Measurements from ENCODE around the gene PRRT1. TPM values are rescaled to one million over a fixed set of nuclear protein-coding genes. Genes with fewer than 3 reads are reported as not detected.

PRRT1 gene
- total and polyA plus RNA-seq, 11 donors = 0.28 to 1.1 (median 0.62) TPM

DNA sequence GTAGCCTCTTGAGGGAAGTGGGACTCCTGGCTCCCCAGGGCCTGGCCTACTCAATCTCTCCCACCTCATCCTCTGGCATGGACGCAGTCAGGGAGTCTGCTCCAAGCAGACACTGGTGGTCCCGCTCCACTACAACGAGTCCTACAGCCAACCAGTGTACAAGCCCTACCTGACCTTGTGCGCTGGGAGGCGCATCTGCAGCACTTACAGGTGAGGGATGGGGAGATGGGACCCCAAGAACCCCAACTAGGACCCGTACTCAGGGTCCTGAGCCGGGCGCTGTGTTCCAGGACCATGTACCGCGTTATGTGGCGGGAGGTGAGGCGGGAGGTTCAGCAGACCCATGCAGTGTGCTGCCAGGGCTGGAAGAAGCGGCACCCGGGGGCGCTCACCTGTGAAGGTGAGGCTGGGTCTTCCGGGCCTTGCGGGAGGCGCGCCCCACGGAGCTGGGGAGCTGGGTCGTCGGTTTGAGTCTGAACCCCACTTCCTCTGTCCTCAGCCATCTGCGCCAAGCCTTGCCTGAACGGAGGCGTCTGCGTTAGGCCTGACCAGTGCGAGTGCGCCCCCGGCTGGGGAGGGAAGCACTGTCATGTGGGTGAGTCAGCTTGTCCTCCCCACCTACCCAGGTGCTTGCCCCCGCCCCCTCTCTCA lies 14.8 kb upstream of the PRRT1 start:
- TF ChIP-seq POLR2A (IDR thresholded peaks at IDR 0.05) = no peak
- TF ChIP-seq, protein P1, sequence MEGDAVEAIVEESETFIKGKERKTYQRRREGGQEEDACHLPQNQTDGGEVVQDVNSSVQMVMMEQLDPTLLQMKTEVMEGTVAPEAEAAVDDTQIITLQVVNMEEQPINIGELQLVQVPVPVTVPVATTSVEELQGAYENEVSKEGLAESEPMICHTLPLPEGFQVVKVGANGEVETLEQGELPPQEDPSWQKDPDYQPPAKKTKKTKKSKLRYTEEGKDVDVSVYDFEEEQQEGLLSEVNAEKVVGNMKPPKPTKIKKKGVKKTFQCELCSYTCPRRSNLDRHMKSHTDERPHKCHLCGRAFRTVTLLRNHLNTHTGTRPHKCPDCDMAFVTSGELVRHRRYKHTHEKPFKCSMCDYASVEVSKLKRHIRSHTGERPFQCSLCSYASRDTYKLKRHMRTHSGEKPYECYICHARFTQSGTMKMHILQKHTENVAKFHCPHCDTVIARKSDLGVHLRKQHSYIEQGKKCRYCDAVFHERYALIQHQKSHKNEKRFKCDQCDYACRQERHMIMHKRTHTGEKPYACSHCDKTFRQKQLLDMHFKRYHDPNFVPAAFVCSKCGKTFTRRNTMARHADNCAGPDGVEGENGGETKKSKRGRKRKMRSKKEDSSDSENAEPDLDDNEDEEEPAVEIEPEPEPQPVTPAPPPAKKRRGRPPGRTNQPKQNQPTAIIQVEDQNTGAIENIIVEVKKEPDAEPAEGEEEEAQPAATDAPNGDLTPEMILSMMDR (IDR thresholded peaks at IDR 0.05) = no peak
- DNase-seq (peak in 1 of 5 donors; percentile 65), ATAC-seq (no peak)
- H3K4me3 ChIP-seq = no peak overlapping the region
- peaks cover 0 to 86% (median 67%) of the 10 kb centered on the region in 9 donors for H3K36me3 ChIP-seq
- no peaks in the 10 kb centered on the region for H3K4me1 ChIP-seq
- no peaks in the 10 kb centered on the region for H3K9me3 ChIP-seq
- H3K27ac ChIP-seq = peak overlapping the region in 1 of 12 donors; percentile 15
- WGBS, 4 donors = 77 to 90% (median 82%) methylated on average over 30 of the region's 30 CpGs
- H3K27me3 ChIP-seq = no peaks in the 10 kb centered on the region
- intact Hi-C loops (cut with DNase I) = loop anchor here in 1 of 10 donors (5.0 kb wide), 1 partner anchor 44 kb away; no protein-coding TSS in a partner anchor

DNA sequence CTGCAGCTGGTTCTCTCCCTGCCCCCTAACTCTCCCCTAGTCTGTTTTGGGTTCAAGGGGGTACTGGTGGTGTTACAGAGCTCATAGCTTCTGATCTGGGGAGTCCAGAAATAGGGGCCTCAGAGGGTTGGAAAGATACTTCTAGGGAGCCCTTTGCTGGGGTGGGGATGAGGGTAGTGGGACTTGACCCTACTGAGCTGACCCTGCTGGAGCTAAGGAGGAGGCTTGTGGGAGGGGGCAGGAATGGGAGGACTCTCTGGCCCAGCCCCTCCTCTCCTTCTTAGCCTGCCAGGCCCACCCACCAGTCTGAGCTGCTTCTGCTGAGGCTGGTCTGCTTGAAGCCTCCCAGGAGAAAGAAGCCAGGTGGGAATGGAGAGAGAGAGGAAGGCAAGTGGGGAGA lies 12.6 kb upstream of the PRRT1 start, which contains the start of gene EGFL8:
Gene EGFL8, plus strand, starts transcription at position 301 of the 400 bp plus-strand sequence. CDS start 1,571 bp downstream, outside the sequence.
- no peak for TF ChIP-seq POLR2A (IDR thresholded peaks at IDR 0.05)
- TF ChIP-seq, protein P1 (IDR thresholded peaks at IDR 0.05) = no peak
- H3K4me3 ChIP-seq = no peak within 1 kb of the TSS
- H3K9me3 ChIP-seq = no peaks in the 10 kb centered on the region
- no peak for DNase-seq
- H3K4me1 ChIP-seq = no peaks in the 10 kb centered on the region
- H3K27ac ChIP-seq = peak within 1 kb of the TSS in 11 of 12 donors; percentile 12 to 81 (median 60)
- H3K36me3 ChIP-seq = peaks cover 0 to 83% (median 55%) of the 10 kb centered on the region in 9 donors
- no peaks in the 10 kb centered on the region for H3K27me3 ChIP-seq
- intact Hi-C loops (cut with DNase I) = no loop called here
- no peak for ATAC-seq

DNA sequence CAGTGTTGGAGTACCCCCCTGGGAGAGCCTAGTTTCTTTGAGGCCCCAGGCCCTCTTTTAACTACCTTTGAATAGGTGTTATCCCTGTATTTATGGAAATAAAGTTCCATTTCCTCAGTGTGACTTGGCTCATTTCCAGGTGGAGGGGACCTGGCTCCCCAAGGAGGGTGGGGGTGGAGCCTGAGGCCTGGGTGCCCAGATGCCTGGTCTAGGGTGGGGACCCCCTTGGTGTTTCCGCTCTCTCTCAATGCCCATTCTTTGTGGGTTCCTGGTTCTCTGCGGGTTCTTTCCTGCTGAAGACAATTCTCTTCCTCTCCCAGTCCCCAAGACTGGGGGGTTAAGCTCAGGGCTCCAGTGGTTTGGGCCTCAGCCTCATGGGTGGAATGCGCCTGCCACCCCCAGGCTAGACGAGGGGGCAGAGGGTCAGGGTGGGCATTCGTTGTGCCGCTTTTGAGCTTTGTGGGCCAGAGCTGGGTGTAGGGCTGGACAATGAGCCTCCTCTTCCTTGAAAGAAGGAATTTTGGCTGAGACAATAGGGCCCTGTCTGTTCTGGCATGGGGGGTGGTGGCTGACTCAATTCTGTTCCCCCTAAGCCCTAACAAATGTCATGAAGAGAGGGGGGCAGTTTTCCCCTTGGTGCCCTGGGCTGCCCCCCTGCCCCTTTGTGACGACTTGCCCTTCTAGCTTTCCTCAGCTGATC lies 12.0 kb upstream of the PRRT1 start:
- intact Hi-C loops (cut with DNase I) = no loop called here
- H3K36me3 ChIP-seq = peaks cover 0 to 85% (median 53%) of the 10 kb centered on the region in 9 donors
- no peak for DNase-seq
- no peaks in the 10 kb centered on the region for H3K4me1 ChIP-seq
- H3K27me3 ChIP-seq = no peaks in the 10 kb centered on the region
- TF ChIP-seq POLR2A (IDR thresholded peaks at IDR 0.05) = no peak
- TF ChIP-seq, protein P1 (IDR thresholded peaks at IDR 0.05) = peak in 1 of 12 donors; percentile 8
- 84 to 93% (median 87%) methylated on average over 7 of the region's 7 CpGs for WGBS, 4 donors
- H3K9me3 ChIP-seq = no peaks in the 10 kb centered on the region
- no peak overlapping the region for H3K4me3 ChIP-seq
- peak overlapping the region in 11 of 12 donors; percentile 12 to 81 (median 60) for H3K27ac ChIP-seq
- ATAC-seq = peak in 3 of 4 donors; percentile 29 to 59 (median 40)

- ATAC-seq (no peak), DNase-seq (no peak)
- intact Hi-C loops (cut with DNase I) = loop anchor here in 2 of 10 donors (10.0 kb wide), 2 partner anchors 73 to 113 kb away; no protein-coding TSS in a partner anchor
- peaks cover 6 to 23% (median 13%) of the 10 kb centered on the region in 12 donors for H3K4me1 ChIP-seq
- H3K4me3 ChIP-seq = no peak overlapping the region
- TF ChIP-seq POLR2A (IDR thresholded peaks at IDR 0.05) = no peak
- TF ChIP-seq, protein P1 (IDR thresholded peaks at IDR 0.05) = no peak
- H3K27me3 ChIP-seq = peaks cover 0 to 4% (median 0%) of the 10 kb centered on the region in 9 donors
- H3K27ac ChIP-seq = no peak overlapping the region
- H3K9me3 ChIP-seq = no peaks in the 10 kb centered on the region
- H3K36me3 ChIP-seq = peaks cover 0 to 70% (median 54%) of the 10 kb centered on the region in 9 donors
Observed at GRCh38 chr6:32158052-32158451, 6.3 kb upstream of the PRRT1 start.
